ENCODE data around the gene JMJD1C. TPM values are rescaled to one million over a fixed set of nuclear protein-coding genes. Genes with fewer than 3 reads are reported as not detected.

The JMJD1C gene
- total RNA-seq, 2 experiments from 2014 or later = 41.5 to 42.5 TPM

- H3K27me3 Mint-ChIP-seq = no peaks in the 10 kb centered on the region
- H3K9me3 Mint-ChIP-seq (ENCODE audit: low read depth) = no peaks in the 10 kb centered on the region
- H3K4me3 Mint-ChIP-seq = no peak overlapping the region
- ATAC-seq (no peak), DNase-seq (no peak)
- intact Hi-C loops (cut with DNase I, micrococcal nuclease) = no loop called here
- no peak overlapping the region for H3K27ac Mint-ChIP-seq
- ChIA-PET POLR2A (no interaction called here), CTCF (no interaction called here)
- peaks cover 16% of the 10 kb centered on the region for H3K4me1 Mint-ChIP-seq
- H3K36me3 Mint-ChIP-seq (ENCODE audit: low read depth) = peaks cover 4% of the 10 kb centered on the region
Measured at GRCh38 chr10:63456437-63457210, 9.2 kb downstream of the JMJD1C start.

GRCh38 chr10:63455507-63455906 is 10.3 kb downstream of the JMJD1C start:
- DNase-seq (no peak), ATAC-seq (no peak)
- H3K4me1 Mint-ChIP-seq = peaks cover 18% of the 10 kb centered on the region
- intact Hi-C loops (cut with DNase I, micrococcal nuclease) = no loop called here
- H3K36me3 Mint-ChIP-seq (ENCODE audit: low read depth) = peaks cover 4% of the 10 kb centered on the region
- H3K4me3 Mint-ChIP-seq = no peak overlapping the region
- H3K27ac Mint-ChIP-seq = no peak overlapping the region
- ChIA-PET POLR2A (no interaction called here), CTCF (no interaction called here)
- no peaks in the 10 kb centered on the region for H3K27me3 Mint-ChIP-seq
- no peaks in the 10 kb centered on the region for H3K9me3 Mint-ChIP-seq (ENCODE audit: low read depth)

GRCh38 chr10:63454631-63455030 is 11.1 kb downstream of the JMJD1C start:
- ATAC-seq (no peak), DNase-seq (no peak)
- ChIA-PET POLR2A (no interaction called here), CTCF (interaction anchor here (0.7 to 0.8 kb wide), 2 partner anchors 10 to 75 kb away, joined by 3 to 7 read pairs; no protein-coding TSS in a partner anchor)
- no peaks in the 10 kb centered on the region for H3K27me3 Mint-ChIP-seq
- H3K27ac Mint-ChIP-seq = no peak overlapping the region
- H3K36me3 Mint-ChIP-seq (ENCODE audit: low read depth) = peaks cover 6% of the 10 kb centered on the region
- H3K4me1 Mint-ChIP-seq = peaks cover 18% of the 10 kb centered on the region
- no peaks in the 10 kb centered on the region for H3K9me3 Mint-ChIP-seq (ENCODE audit: low read depth)
- H3K4me3 Mint-ChIP-seq = no peak overlapping the region
- intact Hi-C loops (cut with DNase I, micrococcal nuclease) = no loop called here

GRCh38 chr10:63452524-63452923 is 13.3 kb downstream of the JMJD1C start:
- Mint-ChIP-seq H3K36me3 (ENCODE audit: low read depth) (peaks cover 6% of the 10 kb centered on the region), H3K4me3 (no peak overlapping the region), H3K27ac (no peak overlapping the region), H3K4me1 (peaks cover 18% of the 10 kb centered on the region), H3K9me3 (ENCODE audit: low read depth) (no peaks in the 10 kb centered on the region), H3K27me3 (no peaks in the 10 kb centered on the region)
- ChIA-PET POLR2A (no interaction called here), CTCF (no interaction called here)
- no peak for ATAC-seq
- intact Hi-C loops (cut with DNase I, micrococcal nuclease) = no loop called here
- no peak for DNase-seq

DNA sequence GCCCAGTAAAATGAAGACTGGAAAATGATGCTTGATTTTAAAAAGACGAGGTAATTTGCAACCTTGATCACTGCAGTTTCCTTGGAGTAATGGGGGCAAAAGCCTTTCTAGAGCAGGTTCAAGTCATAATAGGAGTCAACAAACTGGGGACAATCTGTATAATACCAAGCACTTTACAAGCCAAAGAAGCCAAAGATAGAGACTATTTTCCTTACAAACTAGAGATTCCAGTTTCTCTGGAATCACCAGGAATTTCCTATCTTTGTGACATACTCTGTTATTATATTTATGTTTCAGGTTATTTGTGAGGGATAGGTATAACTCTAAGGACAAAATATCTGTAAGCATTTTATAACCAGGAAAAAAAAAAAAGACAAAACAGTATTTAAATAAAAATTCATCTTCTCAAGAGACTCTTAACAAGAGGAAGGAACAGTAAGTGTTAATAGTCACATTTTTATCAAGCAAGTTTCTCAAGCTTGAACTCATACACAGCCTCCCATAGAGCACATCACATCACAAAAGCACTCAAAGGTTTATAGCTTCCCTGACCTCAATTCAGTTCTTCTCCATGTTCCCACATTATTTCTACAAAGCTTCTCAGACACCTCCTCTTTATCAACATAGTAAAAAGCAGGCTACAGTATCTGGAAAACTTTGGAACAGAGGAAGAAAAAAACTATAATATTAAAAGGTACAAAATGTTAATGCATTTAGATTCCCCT is 18.9 kb downstream of the JMJD1C start:
- Mint-ChIP-seq H3K9me3 (ENCODE audit: low read depth) (peaks cover 2% of the 10 kb centered on the region), H3K27me3 (no peaks in the 10 kb centered on the region), H3K27ac (no peak overlapping the region), H3K4me3 (no peak overlapping the region), H3K36me3 (ENCODE audit: low read depth) (peaks cover 7% of the 10 kb centered on the region), H3K4me1 (peaks cover 17% of the 10 kb centered on the region)
- intact Hi-C loops (cut with DNase I, micrococcal nuclease) = no loop called here
- CTCF ChIA-PET = interaction anchor here (0.6 kb wide), 1 partner anchor 18 kb away, joined by 3 read pairs; no protein-coding TSS in a partner anchor
- DNase-seq (no peak), ATAC-seq (no peak)
- POLR2A ChIA-PET = no interaction called here

DNA sequence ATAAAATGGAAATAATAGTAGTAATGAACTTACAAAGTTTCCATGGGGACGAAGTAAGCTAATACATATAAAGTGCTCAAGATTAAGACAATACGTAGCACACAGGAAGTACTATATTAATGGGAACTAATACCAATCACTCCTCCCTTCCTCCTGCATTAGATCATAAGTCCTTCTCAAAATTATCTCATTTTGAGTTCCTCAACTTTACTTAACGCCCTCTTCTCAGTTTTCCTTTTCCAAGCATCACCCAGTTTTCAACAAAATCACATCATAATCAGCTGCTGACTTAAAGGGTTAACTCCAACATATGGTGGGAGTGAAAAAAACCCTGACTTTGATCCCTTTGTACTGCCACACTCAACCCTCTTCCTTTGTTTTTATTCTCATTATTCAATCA is 24.4 kb downstream of the JMJD1C start:
- Mint-ChIP-seq H3K27ac (no peak overlapping the region), H3K4me3 (no peak overlapping the region), H3K27me3 (no peaks in the 10 kb centered on the region), H3K36me3 (ENCODE audit: low read depth) (peaks cover 4% of the 10 kb centered on the region), H3K4me1 (peaks cover 26% of the 10 kb centered on the region), H3K9me3 (ENCODE audit: low read depth) (peaks cover 2% of the 10 kb centered on the region)
- ATAC-seq (no peak), DNase-seq (no peak)
- intact Hi-C loops (cut with DNase I, micrococcal nuclease) = no loop called here
- POLR2A ChIA-PET = no interaction called here
- CTCF ChIA-PET = no interaction called here

GRCh38 chr10:63439607-63440006 is 26.2 kb downstream of the JMJD1C start:
- Mint-ChIP-seq H3K27ac (no peak overlapping the region), H3K27me3 (no peaks in the 10 kb centered on the region), H3K4me3 (no peak overlapping the region), H3K4me1 (peaks cover 27% of the 10 kb centered on the region), H3K9me3 (ENCODE audit: low read depth) (no peaks in the 10 kb centered on the region), H3K36me3 (ENCODE audit: low read depth) (no peaks in the 10 kb centered on the region)
- ChIA-PET CTCF (no interaction called here), POLR2A (no interaction called here)
- ATAC-seq = no peak
- no peak for DNase-seq
- intact Hi-C loops (cut with DNase I, micrococcal nuclease) = no loop called here

GRCh38 chr10:63438506-63439498 is 27.0 kb downstream of the JMJD1C start:
- H3K36me3 Mint-ChIP-seq (ENCODE audit: low read depth) = no peaks in the 10 kb centered on the region
- H3K27me3 Mint-ChIP-seq = no peaks in the 10 kb centered on the region
- ATAC-seq (no peak), DNase-seq (no peak)
- no peaks in the 10 kb centered on the region for H3K9me3 Mint-ChIP-seq (ENCODE audit: low read depth)
- no peak overlapping the region for H3K27ac Mint-ChIP-seq
- ChIA-PET POLR2A (no interaction called here), CTCF (no interaction called here)
- intact Hi-C loops (cut with DNase I, micrococcal nuclease) = no loop called here
- H3K4me3 Mint-ChIP-seq = no peak overlapping the region
- H3K4me1 Mint-ChIP-seq = peaks cover 30% of the 10 kb centered on the region

- peak; percentile 91 for ATAC-seq
- CTCF ChIA-PET = interaction anchor here (0.5 to 1.0 kb wide), 5 partner anchors 38 to 272 kb away, joined by 3 to 4 read pairs (median 3); no protein-coding TSS in a partner anchor
Measured at GRCh38 chr10:63437116-63437949, 28.4 kb downstream of the JMJD1C start.

GRCh38 chr10:63436225-63436624 is 29.6 kb downstream of the JMJD1C start:
- Mint-ChIP-seq H3K36me3 (ENCODE audit: low read depth) (peaks cover 4% of the 10 kb centered on the region), H3K9me3 (ENCODE audit: low read depth) (no peaks in the 10 kb centered on the region), H3K4me1 (peaks cover 29% of the 10 kb centered on the region), H3K4me3 (no peak overlapping the region), H3K27ac (no peak overlapping the region), H3K27me3 (no peaks in the 10 kb centered on the region)
- ChIA-PET CTCF (no interaction called here), POLR2A (interaction anchor here (1.1 kb wide), 1 partner anchor 194 kb away, joined by 7 read pairs; no protein-coding TSS in a partner anchor)
- intact Hi-C loops (cut with DNase I, micrococcal nuclease) = no loop called here
- ATAC-seq = no peak
- no peak for DNase-seq

More at GRCh38 chr10:63437116-63437949, 28.4 kb downstream of the JMJD1C start:
- intact Hi-C loops (cut with DNase I, micrococcal nuclease) = no loop called here
- POLR2A ChIA-PET = interaction anchor here (0.6 kb wide), 1 partner anchor 269 kb away, joined by 4 read pairs; no protein-coding TSS in a partner anchor
- Mint-ChIP-seq H3K4me3 (no peak overlapping the region), H3K27me3 (no peaks in the 10 kb centered on the region), H3K4me1 (peaks cover 28% of the 10 kb centered on the region), H3K36me3 (ENCODE audit: low read depth) (no peaks in the 10 kb centered on the region), H3K27ac (no peak overlapping the region), H3K9me3 (ENCODE audit: low read depth) (no peaks in the 10 kb centered on the region)
- no peak for DNase-seq
